ENCODE results near the gene GPR183.

Gene GPR183

DNA sequence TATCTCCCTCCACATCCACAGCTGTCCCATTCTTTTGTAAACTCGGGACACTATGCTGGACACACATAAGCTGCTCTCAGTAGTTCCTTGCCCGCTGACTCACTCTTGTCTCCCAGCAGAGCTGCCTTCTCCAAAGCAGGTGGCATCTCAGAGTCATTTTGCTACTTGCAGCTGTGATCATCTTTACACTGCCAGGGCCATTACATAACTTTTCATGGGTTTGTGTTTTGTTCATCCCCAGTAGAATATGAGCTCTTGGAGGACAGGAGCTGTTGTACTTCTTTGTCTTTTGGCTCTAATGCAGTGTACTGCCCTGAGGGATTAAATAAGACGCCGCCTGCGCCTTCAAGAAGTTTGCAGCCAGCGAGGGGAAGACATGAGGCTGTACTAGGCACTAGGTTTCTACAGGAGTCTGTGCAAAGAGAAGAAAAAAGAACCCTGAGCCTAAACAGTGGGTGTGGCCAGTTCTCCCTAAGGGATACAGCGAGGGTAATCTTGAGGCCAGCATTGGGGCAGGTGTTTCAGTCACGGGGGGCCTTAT is 40.8 kb upstream of the GPR183 start:
- no peak for TF ChIP-seq POLR2AphosphoS5 (IDR thresholded peaks at IDR 0.05; ENCODE audit: low read depth, low read length)
- TF ChIP-seq TAF1 (IDR thresholded peaks at IDR 0.05; ENCODE audit: borderline replicate concordance, insufficient read depth, low read length): no peak
- no peak for TF ChIP-seq FOXP2 (optimal IDR thresholded peaks at IDR 0.05; ENCODE audit: borderline replicate concordance, extremely low read depth, extremely low read length, insufficient read depth)
- TF ChIP-seq REST (IDR thresholded peaks at IDR 0.05; ENCODE audit: insufficient read depth in 1 of 2, low read depth in 2 of 2, low read length in 2 of 2): no peak
- no peak for TF ChIP-seq SIN3A (IDR thresholded peaks at IDR 0.05; ENCODE audit: borderline replicate concordance, insufficient read depth, low read length)

- no peak for TF ChIP-seq POLR2AphosphoS5 (IDR thresholded peaks at IDR 0.05; ENCODE audit: low read depth, low read length)
- TF ChIP-seq SIN3A (IDR thresholded peaks at IDR 0.05; ENCODE audit: borderline replicate concordance, insufficient read depth, low read length): no peak
- no peak for TF ChIP-seq FOXP2 (optimal IDR thresholded peaks at IDR 0.05; ENCODE audit: borderline replicate concordance, extremely low read depth, extremely low read length, insufficient read depth)
- TF ChIP-seq REST (IDR thresholded peaks at IDR 0.05; ENCODE audit: insufficient read depth in 1 of 2, low read depth in 2 of 2, low read length in 2 of 2): no peak
Measured at GRCh38 chr13:99347335-99347878, 40.2 kb upstream of the GPR183 start.

GRCh38 chr13:99346335-99347042 is 39.3 kb upstream of the GPR183 start:
- no peak for TF ChIP-seq TAF1 (IDR thresholded peaks at IDR 0.05; ENCODE audit: borderline replicate concordance, insufficient read depth, low read length)
- no peak for TF ChIP-seq REST (IDR thresholded peaks at IDR 0.05; ENCODE audit: insufficient read depth in 1 of 2, low read depth in 2 of 2, low read length in 2 of 2)
- TF ChIP-seq SIN3A (IDR thresholded peaks at IDR 0.05; ENCODE audit: borderline replicate concordance, insufficient read depth, low read length): no peak
- no peak for TF ChIP-seq POLR2AphosphoS5 (IDR thresholded peaks at IDR 0.05; ENCODE audit: low read depth, low read length)
- TF ChIP-seq FOXP2 (optimal IDR thresholded peaks at IDR 0.05; ENCODE audit: borderline replicate concordance, extremely low read depth, extremely low read length, insufficient read depth): no peak

DNA sequence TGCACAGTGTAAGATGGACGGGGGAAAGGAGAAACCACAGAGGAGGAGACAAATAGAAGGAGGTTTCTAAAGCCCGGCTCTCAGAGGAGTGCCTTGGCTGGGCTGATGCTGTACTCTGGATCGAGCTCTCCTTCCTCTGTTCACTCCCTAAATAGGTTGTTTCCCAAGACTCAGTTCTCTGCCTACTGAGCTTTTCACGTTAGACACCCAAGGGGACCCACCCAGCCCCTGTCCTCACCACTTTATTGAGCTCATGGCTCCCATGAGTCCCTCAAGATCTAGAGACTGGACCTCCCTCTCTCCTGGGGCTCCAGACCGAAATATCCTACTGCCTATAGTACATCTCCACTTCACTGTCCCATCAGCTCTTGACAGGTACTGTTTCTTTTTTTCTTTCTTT is 38.1 kb upstream of the GPR183 start:
- TF ChIP-seq REST (IDR thresholded peaks at IDR 0.05; ENCODE audit: insufficient read depth in 1 of 2, low read depth in 2 of 2, low read length in 2 of 2) (no peak), TAF1 (IDR thresholded peaks at IDR 0.05; ENCODE audit: borderline replicate concordance, insufficient read depth, low read length) (no peak), POLR2AphosphoS5 (IDR thresholded peaks at IDR 0.05; ENCODE audit: low read depth, low read length) (no peak), FOXP2 (optimal IDR thresholded peaks at IDR 0.05; ENCODE audit: borderline replicate concordance, extremely low read depth, extremely low read length, insufficient read depth) (no peak), SIN3A (IDR thresholded peaks at IDR 0.05; ENCODE audit: borderline replicate concordance, insufficient read depth, low read length) (no peak)

All from PFSK-1 (cell line).